H1 (cell line): ENCODE measurements around the gene RBCK1.

ENCODE experiments used
- CHD2 ChIP-seq: IDR thresholded peaks from 2 replicates; pipeline ENCODE4 v1.6.1; 2012; ENCODE audit warnings: low read length, improper control_type of control experiment
- GTF2F1 ChIP-seq: IDR thresholded peaks from 2 replicates; pipeline ENCODE4 v1.6.1; 2012; ENCODE audit warnings: low read depth, low read length, improper control_type of control experiment, borderline replicate concordance
- KDM1A ChIP-seq: fragments of 200-600, 300-600 bp; sonication (generic); IDR thresholded peaks from 2 replicates; pipeline ENCODE4 v1.7.1; 2016; ENCODE audit warnings: mild to moderate bottlenecking, low read length, borderline replicate concordance
- POLR2A ChIP-seq, 2 experiments: IDR thresholded peaks; 1 replicate in 1 of 2; 2 replicates in 1 of 2; pipeline ENCODE4 v1.6.1; 2011; ENCODE audit warnings: low read depth in 2 of 2, low read length in 2 of 2, mild to moderate bottlenecking in 2 of 2; ENCODE audit errors: control extremely low read depth in 1 of 2
- SP2 ChIP-seq: IDR thresholded peaks from 2 replicates; pipeline ENCODE4 v1.6.1; 2012; ENCODE audit warnings: mild to moderate bottlenecking, low read length, inconsistent platforms
- TF ChIP-seq, protein P1 (sequence below), 3 experiments: IDR thresholded peaks; 1 replicate in 2 of 3; 2 replicates in 1 of 3; pipeline versions ENCODE4 v1.5.1 to v1.6.1; 2011; ENCODE audit warnings: low read length in 3 of 3, mild to moderate bottlenecking in 3 of 3, inconsistent platforms in 2 of 3, low read depth in 1 of 3, moderate library complexity in 1 of 3; ENCODE audit not compliant: insufficient read depth in 1 of 3; ENCODE audit errors: control extremely low read depth in 1 of 3

DNA sequence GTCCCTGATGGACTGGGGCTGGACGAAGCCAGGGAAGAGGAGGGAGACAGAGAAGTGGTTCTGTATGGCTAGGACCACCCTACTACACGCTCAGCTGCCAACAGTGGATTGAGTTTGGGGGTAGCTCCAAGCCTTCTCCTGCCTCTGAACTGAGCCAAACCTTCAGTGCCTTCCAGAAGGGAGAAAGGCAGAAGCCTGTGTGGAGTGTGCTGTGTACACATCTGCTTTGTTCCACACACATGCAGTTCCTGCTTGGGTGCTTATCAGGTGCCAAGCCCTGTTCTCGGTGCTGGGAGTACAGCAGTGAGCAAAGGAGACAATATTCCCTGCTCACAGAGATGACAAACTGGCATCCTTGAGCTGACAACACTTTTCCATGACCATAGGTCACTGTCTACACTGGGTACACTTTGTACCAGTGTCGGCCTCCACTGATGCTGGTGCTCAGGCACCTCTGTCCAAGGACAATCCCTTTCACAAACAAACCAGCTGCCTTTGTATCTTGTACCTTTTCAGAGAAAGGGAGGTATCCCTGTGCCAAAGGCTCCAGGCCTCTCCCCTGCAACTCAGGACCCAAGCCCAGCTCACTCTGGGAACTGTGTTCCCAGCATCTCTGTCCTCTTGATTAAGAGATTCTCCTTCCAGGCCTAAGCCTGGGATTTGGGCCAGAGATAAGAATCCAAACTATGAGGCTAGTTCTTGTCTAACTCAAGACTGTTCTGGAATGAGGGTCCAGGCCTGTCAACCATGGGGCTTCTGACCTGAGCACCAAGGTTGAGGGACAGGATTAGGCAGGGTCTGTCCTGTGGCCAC lies 11.3 kb upstream of the RBCK1 start:
- TF ChIP-seq KDM1A (no peak), GTF2F1 (no peak), SP2 (no peak), CHD2 (no peak), POLR2A (IDR thresholded peaks at IDR 0.05; ENCODE audit: control extremely low read depth in 1 of 2, low read depth in 2 of 2, low read length in 2 of 2) (no peak)
- TF ChIP-seq, protein P1, sequence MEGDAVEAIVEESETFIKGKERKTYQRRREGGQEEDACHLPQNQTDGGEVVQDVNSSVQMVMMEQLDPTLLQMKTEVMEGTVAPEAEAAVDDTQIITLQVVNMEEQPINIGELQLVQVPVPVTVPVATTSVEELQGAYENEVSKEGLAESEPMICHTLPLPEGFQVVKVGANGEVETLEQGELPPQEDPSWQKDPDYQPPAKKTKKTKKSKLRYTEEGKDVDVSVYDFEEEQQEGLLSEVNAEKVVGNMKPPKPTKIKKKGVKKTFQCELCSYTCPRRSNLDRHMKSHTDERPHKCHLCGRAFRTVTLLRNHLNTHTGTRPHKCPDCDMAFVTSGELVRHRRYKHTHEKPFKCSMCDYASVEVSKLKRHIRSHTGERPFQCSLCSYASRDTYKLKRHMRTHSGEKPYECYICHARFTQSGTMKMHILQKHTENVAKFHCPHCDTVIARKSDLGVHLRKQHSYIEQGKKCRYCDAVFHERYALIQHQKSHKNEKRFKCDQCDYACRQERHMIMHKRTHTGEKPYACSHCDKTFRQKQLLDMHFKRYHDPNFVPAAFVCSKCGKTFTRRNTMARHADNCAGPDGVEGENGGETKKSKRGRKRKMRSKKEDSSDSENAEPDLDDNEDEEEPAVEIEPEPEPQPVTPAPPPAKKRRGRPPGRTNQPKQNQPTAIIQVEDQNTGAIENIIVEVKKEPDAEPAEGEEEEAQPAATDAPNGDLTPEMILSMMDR (IDR thresholded peaks at IDR 0.05; ENCODE audit: control extremely low read depth in 1 of 3, insufficient read depth in 1 of 3, low read depth in 1 of 3, low read length in 3 of 3), result no peak
